ENCODE measurements around the gene SEMG1. TPM values are rescaled to one million over a fixed set of nuclear protein-coding genes. Genes with fewer than 3 reads are reported as not detected.
A peak's percentile ranks its signal among the peaks of the same experiment; 100 is the strongest.

SEMG1 gene
- total RNA-seq, 2 donors from 2014 or later = not detected

GRCh38 chr20:45235995-45236394 is 29.2 kb downstream of the SEMG1 start:
- peak; percentile 5 for DNase-seq
- peaks cover 0 to 3% of the 10 kb centered on the region in 2 donors for H3K36me3 Mint-ChIP-seq (ENCODE audit: insufficient read depth in 2 of 2)
- no peak for ATAC-seq (replicated peaks in 1 of 2)
- H3K4me1 Mint-ChIP-seq (ENCODE audit: low read depth) = no peaks in the 10 kb centered on the region
- no peak overlapping the region for H3K4me3 Mint-ChIP-seq
- H3K27me3 Mint-ChIP-seq (ENCODE audit: low read depth) = peaks cover 35% of the 10 kb centered on the region
- H3K27ac Mint-ChIP-seq = no peak overlapping the region
- H3K9me3 Mint-ChIP-seq = peaks cover 1 to 7% of the 10 kb centered on the region in 2 donors

GRCh38 chr20:45238139-45238538 is 31.3 kb downstream of the SEMG1 start:
- peaks cover 1 to 7% of the 10 kb centered on the region in 2 donors for H3K9me3 Mint-ChIP-seq
- no peak overlapping the region for H3K4me3 Mint-ChIP-seq
- ATAC-seq (replicated peaks in 1 of 2) (no peak), DNase-seq (no peak)
- no peak overlapping the region for H3K27ac Mint-ChIP-seq
- H3K4me1 Mint-ChIP-seq (ENCODE audit: low read depth) = no peaks in the 10 kb centered on the region
- peaks cover 34% of the 10 kb centered on the region for H3K27me3 Mint-ChIP-seq (ENCODE audit: low read depth)
- peaks cover 0 to 3% of the 10 kb centered on the region in 2 donors for H3K36me3 Mint-ChIP-seq (ENCODE audit: insufficient read depth in 2 of 2)

DNA sequence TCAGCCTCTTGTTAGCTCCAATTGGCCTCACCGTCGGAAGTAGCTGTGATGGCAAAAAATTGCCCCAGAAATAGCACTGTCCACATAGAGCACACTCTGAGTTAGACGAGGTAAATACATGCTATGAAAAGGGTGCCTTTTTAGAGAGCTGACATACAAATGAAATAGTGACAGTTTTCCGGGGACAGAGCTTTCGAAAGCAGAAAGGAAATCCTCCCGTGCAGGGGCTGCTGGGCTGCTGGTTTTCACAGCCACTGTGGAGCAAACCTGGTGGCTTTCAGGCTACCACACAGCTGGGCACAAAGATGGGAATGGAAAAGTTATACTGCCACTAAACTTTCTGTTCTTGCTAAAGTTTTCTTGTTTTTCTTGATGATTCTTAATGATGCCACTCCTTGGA is 39.3 kb downstream of the SEMG1 start:
- Mint-ChIP-seq H3K27ac (no peak overlapping the region), H3K4me1 (ENCODE audit: low read depth) (no peaks in the 10 kb centered on the region), H3K4me3 (no peak overlapping the region), H3K9me3 (no peaks in the 10 kb centered on the region), H3K36me3 (ENCODE audit: insufficient read depth in 2 of 2) (no peaks in the 10 kb centered on the region), H3K27me3 (ENCODE audit: low read depth) (peaks cover 56% of the 10 kb centered on the region)
- ATAC-seq (replicated peaks in 1 of 2) (no peak), DNase-seq (no peak)

DNA sequence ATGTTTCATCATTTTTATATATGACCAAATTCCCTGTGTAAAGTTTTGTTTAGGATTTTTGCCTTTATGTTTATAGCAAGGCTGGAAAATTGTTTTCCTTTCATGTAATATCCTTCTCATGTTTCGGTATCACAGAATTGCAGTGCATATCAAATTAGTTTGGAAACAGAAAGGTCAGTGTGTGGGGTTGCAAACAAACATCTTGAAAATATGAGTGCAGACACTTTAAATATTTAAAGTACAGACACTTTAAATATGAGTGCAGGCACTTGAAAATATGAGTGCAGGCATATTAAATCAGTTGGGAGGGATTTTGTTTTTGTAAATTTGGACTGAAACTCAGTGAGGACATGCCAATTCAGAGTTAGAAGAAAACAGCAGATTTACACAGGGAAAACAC is 41.0 kb downstream of the SEMG1 start:
- Mint-ChIP-seq H3K4me3 (no peak overlapping the region), H3K36me3 (ENCODE audit: insufficient read depth in 2 of 2) (no peaks in the 10 kb centered on the region), H3K4me1 (ENCODE audit: low read depth) (no peaks in the 10 kb centered on the region), H3K27me3 (ENCODE audit: low read depth) (peaks cover 64% of the 10 kb centered on the region), H3K9me3 (no peaks in the 10 kb centered on the region), H3K27ac (no peak overlapping the region)
- DNase-seq = no peak
- no peak for ATAC-seq (replicated peaks in 1 of 2)

DNA sequence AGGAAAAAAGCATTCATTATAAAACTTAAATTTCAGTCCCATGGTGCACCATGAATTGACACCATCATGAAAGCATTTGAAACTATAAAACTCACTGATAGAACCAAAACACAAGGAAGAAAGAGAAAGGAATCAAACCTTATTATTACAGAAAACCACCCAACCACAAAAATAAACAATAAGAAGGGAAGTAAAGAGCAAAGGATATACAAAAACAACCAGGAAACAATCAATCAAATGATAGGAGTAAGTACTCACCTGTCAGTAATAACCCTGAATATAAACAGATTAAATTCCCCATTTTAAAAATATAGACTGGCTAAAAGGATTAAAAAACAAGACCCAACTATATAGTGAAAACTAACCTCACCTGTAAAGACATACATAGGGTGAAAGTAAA is 41.8 kb downstream of the SEMG1 start:
- ATAC-seq (replicated peaks in 1 of 2) = no peak
- Mint-ChIP-seq H3K36me3 (ENCODE audit: insufficient read depth in 2 of 2) (no peaks in the 10 kb centered on the region), H3K4me1 (ENCODE audit: low read depth) (no peaks in the 10 kb centered on the region), H3K9me3 (no peaks in the 10 kb centered on the region), H3K27ac (no peak overlapping the region), H3K27me3 (ENCODE audit: low read depth) (peaks cover 62% of the 10 kb centered on the region), H3K4me3 (no peak overlapping the region)
- DNase-seq = no peak

GRCh38 chr20:45251884-45252560 is 45.2 kb downstream of the SEMG1 start:
- Mint-ChIP-seq H3K27ac (no peak overlapping the region), H3K4me3 (no peak overlapping the region), H3K9me3 (no peaks in the 10 kb centered on the region), H3K4me1 (ENCODE audit: low read depth) (no peaks in the 10 kb centered on the region), H3K27me3 (ENCODE audit: low read depth) (peaks cover 46% of the 10 kb centered on the region), H3K36me3 (ENCODE audit: insufficient read depth in 2 of 2) (no peaks in the 10 kb centered on the region)
- ATAC-seq (replicated peaks in 1 of 2) = no peak
- no peak for DNase-seq

DNA sequence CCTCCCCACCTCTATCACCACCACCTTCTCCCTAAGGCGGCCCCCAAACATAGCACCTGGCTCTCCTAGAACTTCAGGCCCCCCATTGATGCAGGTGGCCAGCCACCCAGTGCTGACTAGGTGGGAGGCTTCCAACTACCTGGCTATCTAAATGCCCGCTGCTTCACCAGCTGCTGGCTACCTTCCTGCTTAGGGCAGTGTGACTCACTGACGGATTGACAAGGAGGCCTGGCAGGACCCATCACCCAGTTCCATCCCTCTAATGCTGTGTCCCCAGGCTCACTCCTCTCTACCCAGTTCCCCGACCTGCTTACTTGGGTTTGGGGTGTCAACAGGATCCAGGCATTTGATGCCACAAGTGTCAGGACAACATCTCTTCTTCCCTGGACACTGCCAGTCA is 46.4 kb downstream of the SEMG1 start:
- DNase-seq (no peak), ATAC-seq (replicated peaks in 1 of 2) (no peak)
- H3K36me3 Mint-ChIP-seq (ENCODE audit: insufficient read depth in 2 of 2) = no peaks in the 10 kb centered on the region
- no peak overlapping the region for H3K27ac Mint-ChIP-seq
- H3K9me3 Mint-ChIP-seq = no peaks in the 10 kb centered on the region
- H3K4me3 Mint-ChIP-seq = no peak overlapping the region
- H3K27me3 Mint-ChIP-seq (ENCODE audit: low read depth) = peaks cover 36% of the 10 kb centered on the region
- H3K4me1 Mint-ChIP-seq (ENCODE audit: low read depth) = no peaks in the 10 kb centered on the region

DNA sequence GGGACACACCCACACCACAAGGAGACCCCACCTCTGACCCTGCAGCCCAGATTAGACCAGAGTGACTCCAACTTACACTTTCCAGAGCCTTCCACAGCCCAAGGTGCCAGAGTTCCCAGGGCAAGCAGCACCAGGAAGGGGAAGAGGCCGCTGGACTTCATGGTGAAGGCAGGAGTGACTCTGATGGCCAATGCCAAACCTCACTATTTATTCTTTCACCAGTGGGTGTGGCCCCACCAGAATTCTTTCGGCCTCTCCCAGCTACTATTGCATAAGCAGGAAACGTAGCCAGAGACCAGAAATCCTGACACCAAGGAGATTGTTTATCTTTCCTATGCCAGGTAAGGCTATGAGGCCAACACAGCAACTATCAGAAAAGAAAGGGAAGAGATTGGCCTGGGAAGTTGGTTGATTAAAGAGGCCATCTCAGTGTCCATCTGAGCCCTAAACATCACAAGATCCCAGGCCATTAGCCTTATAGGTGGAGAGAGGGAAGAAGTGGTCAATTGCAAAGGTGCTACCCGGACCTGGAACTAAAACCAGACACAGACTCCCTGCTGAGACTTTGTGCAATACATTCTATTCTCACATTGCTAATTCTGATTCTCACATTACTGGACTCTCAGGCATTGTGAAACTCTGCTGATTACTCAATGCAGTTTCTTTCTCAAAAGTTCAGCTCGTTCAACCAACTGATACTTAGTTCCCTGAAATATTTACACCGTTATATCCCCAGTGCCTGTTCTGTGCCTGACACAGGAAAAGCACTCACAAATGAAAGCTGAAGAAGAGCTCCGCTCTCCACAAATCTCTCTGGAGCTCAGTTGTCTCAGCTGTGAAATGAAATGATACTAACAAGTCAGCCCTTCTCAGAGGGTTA is 47.8 kb downstream of the SEMG1 start, which contains the start of gene SLPI:
SLPI (minus strand) TSS at position 182 of the 880 bp plus-strand sequence; CDS start at position 161, 21 bp downstream.
- no peaks in the 10 kb centered on the region for H3K4me1 Mint-ChIP-seq (ENCODE audit: low read depth)
- DNase-seq (no peak), ATAC-seq (replicated peaks in 1 of 2) (peak in 1 of 2 donors; percentile 42)
- H3K4me3 Mint-ChIP-seq = no peak within 1 kb of the TSS
- H3K27ac Mint-ChIP-seq = no peak within 1 kb of the TSS
- no peaks in the 10 kb centered on the region for H3K9me3 Mint-ChIP-seq
- no peaks in the 10 kb centered on the region for H3K36me3 Mint-ChIP-seq (ENCODE audit: insufficient read depth in 2 of 2)
- peaks cover 30% of the 10 kb centered on the region for H3K27me3 Mint-ChIP-seq (ENCODE audit: low read depth)

- H3K9me3 Mint-ChIP-seq = no peaks in the 10 kb centered on the region
- H3K27ac Mint-ChIP-seq = no peak overlapping the region
- no peak overlapping the region for H3K4me3 Mint-ChIP-seq
- H3K4me1 Mint-ChIP-seq (ENCODE audit: low read depth) = no peaks in the 10 kb centered on the region
- DNase-seq (no peak), ATAC-seq (replicated peaks in 1 of 2) (no peak)
- H3K36me3 Mint-ChIP-seq (ENCODE audit: insufficient read depth in 2 of 2) = no peaks in the 10 kb centered on the region
- H3K27me3 Mint-ChIP-seq (ENCODE audit: low read depth) = peaks cover 33% of the 10 kb centered on the region
These were observed 50.3 kb downstream of the SEMG1 start for GRCh38 chr20:45257161-45257560.

GRCh38 chr20:45257711-45258110 is 50.9 kb downstream of the SEMG1 start:
- no peak for DNase-seq
- no peak overlapping the region for H3K4me3 Mint-ChIP-seq

DNA sequence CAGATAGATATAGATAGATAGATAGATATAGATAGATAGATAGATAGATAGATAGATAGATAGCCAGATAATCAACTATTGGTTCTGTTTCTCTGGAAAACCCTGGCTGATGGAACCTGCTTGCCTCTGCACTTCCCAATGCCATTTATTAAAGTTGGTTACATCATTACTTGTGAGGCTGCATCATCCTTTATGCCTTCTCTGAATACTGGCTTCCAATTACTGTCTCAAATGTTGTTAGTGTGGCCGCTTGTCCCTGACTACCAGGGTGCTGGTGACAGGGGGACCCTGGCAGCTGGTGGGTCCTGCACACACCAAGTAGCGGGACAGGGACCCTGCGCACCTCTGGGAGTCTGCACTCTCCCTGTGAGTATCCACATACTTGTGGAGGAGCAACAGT is 51.4 kb downstream of the SEMG1 start:
- DNase-seq = no peak
- H3K27ac Mint-ChIP-seq = no peak overlapping the region
- no peaks in the 10 kb centered on the region for H3K36me3 Mint-ChIP-seq (ENCODE audit: insufficient read depth in 2 of 2)
- no peaks in the 10 kb centered on the region for H3K9me3 Mint-ChIP-seq
- H3K4me1 Mint-ChIP-seq (ENCODE audit: low read depth) = no peaks in the 10 kb centered on the region
- no peak overlapping the region for H3K4me3 Mint-ChIP-seq
- H3K27me3 Mint-ChIP-seq (ENCODE audit: low read depth) = peaks cover 36% of the 10 kb centered on the region
- no peak for ATAC-seq (replicated peaks in 1 of 2)

More at GRCh38 chr20:45257711-45258110, 50.9 kb downstream of the SEMG1 start:
- Mint-ChIP-seq H3K27me3 (ENCODE audit: low read depth) (peaks cover 34% of the 10 kb centered on the region), H3K36me3 (ENCODE audit: insufficient read depth in 2 of 2) (no peaks in the 10 kb centered on the region), H3K9me3 (no peaks in the 10 kb centered on the region), H3K4me1 (ENCODE audit: low read depth) (no peaks in the 10 kb centered on the region), H3K27ac (no peak overlapping the region)
- no peak for ATAC-seq (replicated peaks in 1 of 2)

DNA sequence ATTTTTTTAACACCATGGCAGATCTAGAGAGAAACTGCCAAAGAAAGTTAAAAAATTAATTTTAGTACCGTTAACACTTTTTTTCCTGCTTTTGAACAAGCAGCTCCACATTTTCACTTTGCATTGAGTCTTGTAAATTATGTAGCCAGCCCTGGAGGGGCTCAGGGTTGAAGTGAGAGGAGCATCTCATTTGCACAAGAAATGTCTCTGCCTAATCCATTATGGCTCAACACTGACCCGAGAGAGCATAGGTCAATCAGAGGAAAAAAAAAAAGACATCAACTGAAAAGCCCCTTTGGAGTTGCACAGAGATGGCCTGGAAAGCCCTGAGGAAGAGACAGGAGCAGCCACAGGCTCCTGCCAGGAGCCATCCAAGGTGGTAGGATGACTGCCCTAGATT is 51.8 kb downstream of the SEMG1 start:
- no peak for DNase-seq
- peaks cover 32% of the 10 kb centered on the region for H3K27me3 Mint-ChIP-seq (ENCODE audit: low read depth)
- no peaks in the 10 kb centered on the region for H3K36me3 Mint-ChIP-seq (ENCODE audit: insufficient read depth in 2 of 2)
- H3K9me3 Mint-ChIP-seq = no peaks in the 10 kb centered on the region
- no peak for ATAC-seq (replicated peaks in 1 of 2)
- no peaks in the 10 kb centered on the region for H3K4me1 Mint-ChIP-seq (ENCODE audit: low read depth)
- no peak overlapping the region for H3K27ac Mint-ChIP-seq
- H3K4me3 Mint-ChIP-seq = no peak overlapping the region

Data from activated T-cell treated with anti-CD3 and anti-CD28 coated beads, Interleukin-2, amount 50 U/mL, for 72 hours (primary cell).